ENCODE results near the gene TSPAN2. TPM values are rescaled to one million over a fixed set of nuclear protein-coding genes. Genes with fewer than 3 reads are reported as not detected.

The TSPAN2 gene
- total RNA-seq, 2 donors from 2014 or later: 7.1 to 10.7 TPM

DNA sequence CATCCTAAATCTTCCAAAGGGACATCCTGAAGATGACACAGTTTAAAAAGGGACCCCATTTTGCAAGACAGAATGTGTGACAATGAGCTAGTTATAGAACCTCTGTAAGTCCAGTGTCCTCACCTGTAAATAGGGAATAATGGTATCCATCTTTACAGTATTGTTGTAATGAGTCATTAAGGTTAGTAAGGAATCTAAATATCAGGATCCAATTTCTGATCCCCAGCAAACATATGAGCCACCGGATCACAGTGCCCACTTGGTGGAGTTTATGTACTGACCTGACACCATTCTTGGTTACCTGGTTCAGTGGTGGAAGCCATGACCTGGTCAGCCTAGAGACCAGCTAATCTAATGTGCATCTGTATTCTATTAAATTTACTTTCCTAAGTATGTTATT is 47.9 kb upstream of the TSPAN2 start:
- no peaks in the 10 kb centered on the region for H3K9me3 Mint-ChIP-seq
- TF ChIP-seq, protein P1, sequence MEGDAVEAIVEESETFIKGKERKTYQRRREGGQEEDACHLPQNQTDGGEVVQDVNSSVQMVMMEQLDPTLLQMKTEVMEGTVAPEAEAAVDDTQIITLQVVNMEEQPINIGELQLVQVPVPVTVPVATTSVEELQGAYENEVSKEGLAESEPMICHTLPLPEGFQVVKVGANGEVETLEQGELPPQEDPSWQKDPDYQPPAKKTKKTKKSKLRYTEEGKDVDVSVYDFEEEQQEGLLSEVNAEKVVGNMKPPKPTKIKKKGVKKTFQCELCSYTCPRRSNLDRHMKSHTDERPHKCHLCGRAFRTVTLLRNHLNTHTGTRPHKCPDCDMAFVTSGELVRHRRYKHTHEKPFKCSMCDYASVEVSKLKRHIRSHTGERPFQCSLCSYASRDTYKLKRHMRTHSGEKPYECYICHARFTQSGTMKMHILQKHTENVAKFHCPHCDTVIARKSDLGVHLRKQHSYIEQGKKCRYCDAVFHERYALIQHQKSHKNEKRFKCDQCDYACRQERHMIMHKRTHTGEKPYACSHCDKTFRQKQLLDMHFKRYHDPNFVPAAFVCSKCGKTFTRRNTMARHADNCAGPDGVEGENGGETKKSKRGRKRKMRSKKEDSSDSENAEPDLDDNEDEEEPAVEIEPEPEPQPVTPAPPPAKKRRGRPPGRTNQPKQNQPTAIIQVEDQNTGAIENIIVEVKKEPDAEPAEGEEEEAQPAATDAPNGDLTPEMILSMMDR (conservative IDR thresholded peaks at IDR 0.05): no peak
- no peak for DNase-seq
- Histone ChIP-seq H3K9me3 (ENCODE audit: control insufficient read depth, low read length) (no peaks in the 10 kb centered on the region), H3K4me1 (ENCODE audit: control insufficient read depth, insufficient read depth, low read length) (peaks cover 14% of the 10 kb centered on the region), H3K27me3 (ENCODE audit: control insufficient read depth, insufficient read depth, low read length, poor library complexity, severe bottlenecking) (no peaks in the 10 kb centered on the region), H3K4me3 (ENCODE audit: low read length) (no peak overlapping the region), H3K9ac (ENCODE audit: extremely low read depth, low read length, poor library complexity, severe bottlenecking) (no peak overlapping the region), H3K36me3 (ENCODE audit: control insufficient read depth, insufficient read depth, low read length) (no peaks in the 10 kb centered on the region), H3K27ac (ENCODE audit: low read depth, low read length) (no peak overlapping the region)
- H3K27ac Mint-ChIP-seq: peak overlapping the region; percentile 31
- peaks cover 19% of the 10 kb centered on the region for H3K27me3 Mint-ChIP-seq (ENCODE audit: insufficient read depth)
- peaks cover 45% of the 10 kb centered on the region for H3K4me1 Mint-ChIP-seq
- 96% methylated on average over 1 of the region's 1 CpG; no CpG with 5 or more reads in 1 of the 2 experiments for WGBS, 2 experiments (ENCODE audit: insufficient coverage in 1 of 2, insufficient read length in 1 of 2)
- H3K36me3 Mint-ChIP-seq (ENCODE audit: low read depth): no peaks in the 10 kb centered on the region
- no peak overlapping the region for H3K4me3 Mint-ChIP-seq

- no peaks in the 10 kb centered on the region for H3K27me3 ChIP-seq (ENCODE audit: control insufficient read depth, insufficient read depth, low read length, poor library complexity, severe bottlenecking)
- no peak for DNase-seq
- H3K4me3 Mint-ChIP-seq: no peak overlapping the region
- H3K36me3 ChIP-seq (ENCODE audit: control insufficient read depth, insufficient read depth, low read length): no peaks in the 10 kb centered on the region
- peaks cover 14% of the 10 kb centered on the region for H3K4me1 ChIP-seq (ENCODE audit: control insufficient read depth, insufficient read depth, low read length)
- TF ChIP-seq, protein P1 (conservative IDR thresholded peaks at IDR 0.05): no peak
- H3K9ac ChIP-seq (ENCODE audit: extremely low read depth, low read length, poor library complexity, severe bottlenecking): no peak overlapping the region
- H3K27ac ChIP-seq (ENCODE audit: low read depth, low read length): no peak overlapping the region
- H3K4me3 ChIP-seq (ENCODE audit: low read length): no peak overlapping the region
- no peaks in the 10 kb centered on the region for H3K9me3 Mint-ChIP-seq
- H3K4me1 Mint-ChIP-seq: peaks cover 45% of the 10 kb centered on the region
- peaks cover 19% of the 10 kb centered on the region for H3K27me3 Mint-ChIP-seq (ENCODE audit: insufficient read depth)
- peak overlapping the region; percentile 31 for H3K27ac Mint-ChIP-seq
- H3K36me3 Mint-ChIP-seq (ENCODE audit: low read depth): no peaks in the 10 kb centered on the region
- H3K9me3 ChIP-seq (ENCODE audit: control insufficient read depth, low read length): no peaks in the 10 kb centered on the region
Observed at GRCh38 chr1:115136706-115137105, 47.4 kb upstream of the TSPAN2 start.

DNA sequence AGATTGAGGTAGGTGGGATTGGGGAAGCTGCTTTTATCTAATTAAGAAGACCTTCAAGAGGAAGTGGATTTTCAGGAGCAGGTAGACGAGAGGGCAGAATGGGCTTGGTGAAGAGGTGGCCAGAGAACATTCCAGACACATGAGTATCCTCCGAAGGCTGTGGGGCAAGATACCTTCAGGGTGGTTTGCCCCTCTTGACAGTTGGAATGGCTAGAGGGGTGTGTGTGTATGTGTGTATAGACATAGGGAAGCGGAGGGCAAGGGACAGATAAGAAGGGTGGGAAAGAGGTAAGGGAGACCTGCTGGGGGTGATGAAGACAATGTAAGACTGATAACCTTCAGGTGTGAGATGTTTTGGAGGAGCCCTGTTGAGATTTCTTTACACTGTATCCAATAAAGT is 46.8 kb upstream of the TSPAN2 start:
- Mint-ChIP-seq H3K4me1 (peaks cover 45% of the 10 kb centered on the region), H3K4me3 (no peak overlapping the region), H3K27ac (peak overlapping the region; percentile 36), H3K36me3 (ENCODE audit: low read depth) (no peaks in the 10 kb centered on the region), H3K27me3 (ENCODE audit: insufficient read depth) (peaks cover 19% of the 10 kb centered on the region), H3K9me3 (no peaks in the 10 kb centered on the region)
- no peak overlapping the region for H3K9ac ChIP-seq (ENCODE audit: extremely low read depth, low read length, poor library complexity, severe bottlenecking)
- TF ChIP-seq, protein P1 (conservative IDR thresholded peaks at IDR 0.05): no peak
- WGBS, 2 experiments (ENCODE audit: insufficient coverage in 1 of 2, insufficient read length in 1 of 2): 68 to 81% methylated on average over 3 of the region's 3 CpGs
- H3K27ac ChIP-seq (ENCODE audit: low read depth, low read length): no peak overlapping the region
- no peaks in the 10 kb centered on the region for H3K36me3 ChIP-seq (ENCODE audit: control insufficient read depth, insufficient read depth, low read length)
- no peak overlapping the region for H3K4me3 ChIP-seq (ENCODE audit: low read length)
- no peaks in the 10 kb centered on the region for H3K9me3 ChIP-seq (ENCODE audit: control insufficient read depth, low read length)
- H3K4me1 ChIP-seq (ENCODE audit: control insufficient read depth, insufficient read depth, low read length): peaks cover 14% of the 10 kb centered on the region
- no peaks in the 10 kb centered on the region for H3K27me3 ChIP-seq (ENCODE audit: control insufficient read depth, insufficient read depth, low read length, poor library complexity, severe bottlenecking)
- peak; percentile 65 for DNase-seq
